HEK293T (cell line): ENCODE data around the gene IFI27L1.

ENCODE experiments used
- BHLHE40 ChIP-seq: fragments of 450-650 bp; IDR thresholded peaks from 2 replicates; pipeline ENCODE4 v1.6.1; 2016; ENCODE audit warnings: mild to moderate bottlenecking, moderate library complexity, borderline replicate concordance
- CTBP1 ChIP-seq: fragments of 450-650 bp; IDR thresholded peaks from 2 replicates; pipeline ENCODE4 v1.6.1; 2016; ENCODE audit warnings: borderline replicate concordance
- FOXM1 ChIP-seq: fragments of 450-650 bp; IDR thresholded peaks from 2 replicates; pipeline ENCODE4 v1.6.1; 2017; ENCODE audit warnings: mild to moderate bottlenecking, borderline replicate concordance
- LEF1 ChIP-seq: fragments of 450-650 bp; IDR thresholded peaks from 2 replicates; pipeline ENCODE4 v1.6.1; 2017; ENCODE audit warnings: mild to moderate bottlenecking, borderline replicate concordance
- SP1 ChIP-seq: fragments of 450-650 bp; IDR thresholded peaks from 2 replicates; pipeline ENCODE4 v1.6.1; 2017

DNA sequence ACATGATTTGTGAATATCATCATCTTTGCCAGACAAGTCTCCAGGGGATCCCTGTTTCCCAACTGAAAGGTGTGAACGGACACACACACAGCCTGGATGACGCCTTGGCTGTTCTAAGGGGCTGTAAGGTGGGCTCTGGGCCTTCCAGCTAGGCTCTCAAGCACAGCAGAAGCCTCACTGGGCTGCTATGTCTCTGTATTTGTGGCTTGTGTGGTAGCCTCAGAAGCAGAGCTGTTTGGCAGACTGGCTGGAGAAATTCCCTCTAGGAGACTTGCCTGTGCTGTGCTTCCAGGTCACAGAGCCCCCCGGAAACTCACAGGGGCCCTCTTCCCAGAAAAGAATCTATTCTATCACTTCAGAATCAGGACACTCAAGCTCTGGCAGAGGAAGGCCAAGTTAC, 33.5 kb upstream of the IFI27L1 start:
- no peak for TF ChIP-seq BHLHE40
- no peak for TF ChIP-seq CTBP1
- TF ChIP-seq LEF1, result no peak
- no peak for TF ChIP-seq SP1
- TF ChIP-seq FOXM1, result no peak
